Measurements from ENCODE around the gene TP53AIP1.

TP53AIP1 gene

GRCh38 chr11:128904656-128905344 is 37.9 kb downstream of the TP53AIP1 start:
- DNase-seq: no peak

- no peak for DNase-seq
These were observed 38.4 kb downstream of the TP53AIP1 start for GRCh38 chr11:128904303-128904655.

GRCh38 chr11:128903248-128904061 is 39.2 kb downstream of the TP53AIP1 start:
- DNase-seq: no peak

- DNase-seq: no peak
These were observed 40.1 kb downstream of the TP53AIP1 start for GRCh38 chr11:128902515-128903066.

GRCh38 chr11:128901653-128902514 is 40.8 kb downstream of the TP53AIP1 start:
- no peak for DNase-seq

- DNase-seq: no peak
These were observed 42.2 kb downstream of the TP53AIP1 start for GRCh38 chr11:128900468-128900867.

- no peak for DNase-seq
These were observed 43.9 kb downstream of the TP53AIP1 start for GRCh38 chr11:128898580-128899344.

- no peak for DNase-seq
These were observed 44.8 kb downstream of the TP53AIP1 start for GRCh38 chr11:128897826-128898225.

- DNase-seq: no peak
These were observed 46.3 kb downstream of the TP53AIP1 start for GRCh38 chr11:128896356-128896755.

GRCh38 chr11:128895526-128895925 is 47.1 kb downstream of the TP53AIP1 start:
- no peak for DNase-seq

GRCh38 chr11:128894685-128895084 is 48.0 kb downstream of the TP53AIP1 start:
- DNase-seq: no peak

- DNase-seq: no peak
These were observed 48.4 kb downstream of the TP53AIP1 start for GRCh38 chr11:128894286-128894681.

- no peak for DNase-seq
These were observed 48.9 kb downstream of the TP53AIP1 start for GRCh38 chr11:128893578-128894285.

GRCh38 chr11:128892866-128893565 is 49.7 kb downstream of the TP53AIP1 start:
- DNase-seq: no peak

- DNase-seq: no peak
These were observed 50.7 kb downstream of the TP53AIP1 start for GRCh38 chr11:128891913-128892398.

GRCh38 chr11:128890543-128891368 is 51.9 kb downstream of the TP53AIP1 start, which contains the start of gene KCNJ5:
TSS of gene KCNJ5 (plus strand) at chr11:128891356. CDS start at chr11:128911274, 19,918 bp downstream.
- DNase-seq: no peak

- DNase-seq: no peak
These were observed 52.5 kb downstream of the TP53AIP1 start for GRCh38 chr11:128890216-128890542.

GRCh38 chr11:128889657-128890213 is 52.9 kb downstream of the TP53AIP1 start:
- DNase-seq: no peak
